Stimulated activated CD4-positive, alpha-beta T cell treated with anti-CD3 and anti-CD28 coated beads, Interleukin-15, amount 100 ng/mL, for 24 hours (primary cell): ENCODE measurements around the gene RGS12.

ENCODE experiments used
- DNase-seq: peaks from one replicate; pipeline ENCODE4 v3.0.0-alpha.2; 2020

The RGS12 gene

DNA sequence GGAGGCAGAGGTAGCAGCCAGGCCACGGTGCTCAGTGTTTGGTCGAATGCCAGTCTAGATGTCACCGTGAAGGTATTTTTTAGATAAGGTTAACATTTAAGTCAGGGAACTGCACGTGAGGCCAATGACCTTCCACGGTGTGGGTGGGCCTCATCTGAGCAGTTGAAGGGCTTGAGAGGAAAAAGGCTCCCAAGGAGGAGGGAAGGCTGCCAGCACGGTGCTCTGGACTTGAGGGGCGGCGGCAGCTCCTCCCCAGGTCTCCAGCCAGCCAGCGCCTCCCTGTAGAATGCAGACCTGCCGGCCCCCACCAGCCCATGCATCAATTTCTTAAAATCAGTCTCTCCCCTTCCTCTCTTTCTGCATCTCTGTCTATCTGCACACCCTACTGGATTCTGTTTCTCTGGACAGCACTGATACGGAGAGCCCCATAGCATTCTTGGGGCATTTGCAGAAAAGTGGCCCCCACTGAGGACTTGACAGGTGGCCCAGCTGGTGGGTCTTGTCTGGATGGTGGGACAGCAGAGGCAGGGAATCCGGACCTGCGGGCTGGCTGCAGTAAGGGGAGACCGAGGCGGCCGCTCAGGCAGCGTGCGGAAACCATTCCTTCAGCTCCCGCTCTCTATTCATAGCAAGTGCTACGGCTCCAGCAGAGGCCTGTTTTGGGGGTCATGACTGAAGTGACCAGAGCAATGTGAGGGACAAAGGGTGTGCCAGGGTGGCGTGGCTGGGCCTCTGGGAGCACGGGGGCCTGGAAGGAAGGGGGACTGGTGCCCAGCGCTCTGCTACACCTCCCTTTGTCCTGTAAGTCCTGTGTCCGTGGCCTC, 7.9 kb upstream of the RGS12 start:
- no peak for DNase-seq

DNA sequence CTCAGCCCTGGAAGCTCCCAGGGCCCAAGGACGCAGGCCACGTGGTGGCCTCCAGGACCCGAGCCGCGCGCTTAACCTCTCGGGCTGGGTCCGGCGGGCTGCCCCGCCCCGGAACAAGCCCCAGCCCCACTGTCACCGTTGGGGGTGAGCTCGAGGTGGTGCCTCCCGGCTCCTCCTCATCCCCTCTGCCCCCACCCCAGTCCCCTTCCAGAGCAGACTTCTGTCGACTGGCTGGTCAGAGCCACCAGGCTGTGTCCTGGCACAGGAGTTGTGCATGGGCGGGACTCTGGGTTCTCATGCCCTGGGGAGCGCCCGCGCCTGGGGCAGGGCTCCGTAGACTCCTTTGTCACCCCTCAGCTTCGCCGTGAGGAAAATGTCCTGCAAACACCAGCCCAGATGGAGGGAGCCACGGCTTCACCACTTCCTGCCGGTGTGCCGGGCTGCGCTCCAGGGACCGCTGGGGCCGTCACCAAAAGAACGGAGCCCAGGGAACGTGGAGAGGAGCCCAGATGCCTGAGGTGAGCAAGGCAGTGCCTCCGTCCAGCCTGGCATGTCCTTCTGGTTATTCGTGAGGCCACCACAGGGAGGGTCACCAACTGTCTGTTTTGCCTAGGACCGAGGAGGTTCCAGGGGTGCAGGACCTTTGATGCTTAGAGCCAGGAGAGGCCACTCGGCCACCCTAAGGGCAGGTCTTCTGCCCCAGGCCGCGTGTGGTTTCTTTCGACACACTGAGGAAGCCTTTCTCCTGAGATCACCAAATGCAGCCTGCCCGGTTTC, 7.1 kb upstream of the RGS12 start:
- DNase-seq = no peak

DNA sequence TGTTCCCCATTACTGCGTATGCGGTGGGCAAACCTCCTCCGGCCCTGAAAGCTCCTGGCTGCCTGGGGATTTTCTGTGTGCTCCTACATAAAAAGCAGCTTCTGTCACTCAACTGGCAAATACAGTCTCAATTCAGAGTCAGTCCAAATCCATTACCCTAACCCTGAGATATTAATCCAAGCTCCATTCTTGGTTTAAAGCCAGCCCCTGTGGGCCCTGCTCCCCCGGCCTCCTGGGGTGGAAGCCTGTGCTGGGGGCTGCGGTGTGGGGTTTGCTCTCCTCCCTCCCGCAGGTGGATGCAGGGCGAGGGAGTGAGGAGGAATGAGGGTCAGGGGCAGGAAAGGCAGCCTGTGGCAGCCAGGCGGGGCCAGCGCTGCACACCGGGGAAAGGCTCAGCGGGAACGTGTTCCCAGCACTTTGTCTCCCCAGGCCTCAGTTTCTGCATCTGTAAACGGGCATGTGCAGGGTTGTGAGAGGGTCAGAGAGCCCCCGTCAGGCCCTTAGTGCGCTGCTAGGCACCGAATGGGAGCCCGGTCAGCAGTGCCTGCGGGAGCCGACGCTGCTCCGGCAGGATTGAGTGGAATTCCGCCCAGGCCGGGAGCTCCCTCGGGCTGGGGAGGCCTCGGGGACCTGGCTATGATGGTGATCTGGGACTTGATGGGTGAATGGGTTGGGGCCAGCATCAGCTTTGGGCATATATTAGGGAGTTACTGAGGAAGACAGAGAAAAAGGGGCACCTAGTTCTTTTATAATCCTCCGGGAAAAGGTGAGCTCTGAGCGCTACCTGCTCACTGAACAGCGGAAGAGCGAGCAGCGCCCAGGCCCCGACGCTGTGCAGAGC, 6.3 kb upstream of the RGS12 start:
- no peak for DNase-seq

DNA sequence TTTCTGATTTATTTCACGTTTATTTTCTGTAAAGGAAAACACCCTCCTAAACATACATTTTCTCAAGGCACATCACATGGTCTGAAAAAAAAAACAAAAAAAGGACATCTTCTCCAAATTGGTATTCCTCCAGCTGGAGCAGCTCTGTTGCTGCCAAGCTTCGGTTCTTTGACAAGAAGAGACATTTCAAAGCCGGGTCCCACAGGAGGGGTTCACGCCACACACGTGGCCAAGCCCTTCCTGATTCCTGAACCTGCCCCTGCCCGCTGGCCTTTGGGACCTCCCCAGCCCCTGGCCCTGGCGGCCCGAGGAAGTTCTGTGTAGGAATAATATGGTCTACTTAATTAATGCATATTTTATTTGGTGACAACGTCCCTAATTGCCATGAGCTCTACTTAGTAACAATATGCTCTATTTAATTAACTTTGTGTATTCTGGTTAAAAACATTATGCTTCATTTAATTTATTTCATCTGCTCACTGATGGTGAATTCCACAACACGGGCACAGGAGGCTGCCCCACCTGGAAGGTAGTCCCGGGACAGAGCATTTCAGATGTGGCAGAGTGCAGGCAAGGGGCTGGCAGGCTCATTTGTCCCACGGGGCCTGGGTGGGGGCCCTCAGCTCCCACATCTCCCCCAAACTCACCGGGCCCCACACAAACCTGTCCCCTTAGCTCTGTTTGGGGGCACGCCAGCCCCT, 5.4 kb upstream of the RGS12 start:
- no peak for DNase-seq

DNA sequence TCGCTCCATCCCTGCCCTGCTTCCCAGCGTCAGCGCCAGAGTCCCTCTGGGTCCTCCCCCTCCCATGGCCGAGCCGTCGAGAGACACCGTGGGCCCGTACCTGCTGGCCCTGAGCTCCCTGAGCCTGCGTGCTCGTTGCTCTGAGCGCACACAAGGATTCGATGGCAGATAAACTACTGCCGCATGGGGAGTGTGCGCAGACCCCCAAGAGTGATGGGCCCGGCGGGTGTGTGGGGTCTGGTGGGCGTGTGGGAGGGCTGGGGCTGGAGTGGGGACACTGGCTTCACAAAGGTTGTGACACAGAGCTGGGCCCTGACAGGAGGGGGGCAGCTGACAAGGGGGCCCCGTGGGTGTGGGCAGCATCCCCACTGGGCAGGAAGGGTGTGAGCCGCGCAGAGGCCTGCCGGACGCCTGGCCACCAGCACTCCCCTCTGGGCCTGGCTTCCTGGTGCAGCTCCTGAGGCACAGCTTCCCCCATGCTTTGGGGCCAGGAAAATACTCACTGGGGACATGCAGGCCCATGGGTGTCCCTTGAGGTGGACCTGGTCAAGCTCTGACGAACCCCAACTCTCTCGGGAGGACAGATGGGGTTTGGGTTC, 4.8 kb upstream of the RGS12 start:
- DNase-seq = no peak

DNA sequence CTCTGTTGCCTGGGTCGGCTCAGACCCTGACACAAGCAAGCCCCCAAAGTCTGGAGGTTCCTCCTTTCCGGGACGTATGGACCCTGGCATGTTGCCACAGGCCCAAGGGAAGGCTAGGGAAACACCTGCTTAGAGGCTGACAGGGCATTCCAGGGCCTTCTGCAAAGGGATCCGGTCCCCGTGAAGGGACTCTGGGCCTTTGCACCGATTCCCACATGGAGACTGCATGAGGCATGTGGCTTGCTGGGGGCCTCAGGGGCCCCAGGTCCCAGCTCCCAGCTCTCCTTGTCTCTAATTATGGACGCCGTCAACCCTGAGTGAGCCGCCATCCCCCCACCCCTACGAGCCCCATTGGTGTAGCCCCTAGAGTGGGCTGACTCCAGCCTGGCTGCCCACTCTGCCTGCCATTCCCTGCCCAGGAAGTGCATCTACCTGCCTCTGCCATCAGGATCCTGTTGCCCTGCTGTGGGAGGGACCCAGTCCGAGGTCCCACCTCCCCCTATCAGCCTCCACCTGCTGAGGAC, 4.2 kb upstream of the RGS12 start:
- no peak for DNase-seq

DNA sequence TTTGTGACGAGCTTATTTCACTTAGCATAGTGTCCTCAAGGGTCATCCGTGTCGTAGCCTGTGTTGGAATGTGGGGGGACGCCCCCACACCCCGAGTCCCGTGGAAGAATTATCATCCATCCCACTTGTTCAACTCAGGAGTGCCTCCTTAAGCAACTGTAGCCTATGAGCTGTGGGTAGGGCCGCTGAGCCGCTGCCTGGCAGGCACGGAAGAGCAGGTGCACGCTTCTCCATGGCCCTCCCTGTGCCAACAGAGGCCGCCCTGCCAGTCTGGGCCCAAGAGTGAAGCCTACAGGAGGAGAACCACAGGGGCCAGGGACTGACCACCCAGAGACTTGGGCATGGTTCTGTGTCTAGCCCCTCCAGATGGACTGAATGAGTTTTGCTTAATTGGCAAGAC, 2.3 kb upstream of the RGS12 start:
- no peak for DNase-seq

DNA sequence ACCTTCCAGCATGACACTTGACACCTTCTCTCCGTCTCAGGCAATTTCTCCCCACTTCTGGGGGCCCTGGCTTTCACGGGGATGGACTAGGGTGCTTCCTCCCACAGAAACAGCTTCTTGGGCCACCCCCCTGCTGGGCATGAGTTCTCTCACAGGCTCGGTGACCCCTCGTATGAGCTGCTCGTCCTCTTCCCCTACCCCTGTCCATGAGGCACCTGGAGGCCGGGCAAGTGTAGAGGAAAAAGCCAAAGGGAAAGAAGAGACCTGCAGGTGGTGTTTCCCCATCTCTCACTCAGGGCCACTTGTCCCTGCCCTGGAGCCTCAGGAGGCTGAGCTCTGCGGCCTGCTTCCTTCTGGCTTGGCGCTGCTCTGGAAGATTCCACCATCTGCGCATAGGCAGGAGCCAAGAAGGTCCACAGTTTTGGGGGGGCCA, 1.9 kb upstream of the RGS12 start:
- DNase-seq = no peak

DNA sequence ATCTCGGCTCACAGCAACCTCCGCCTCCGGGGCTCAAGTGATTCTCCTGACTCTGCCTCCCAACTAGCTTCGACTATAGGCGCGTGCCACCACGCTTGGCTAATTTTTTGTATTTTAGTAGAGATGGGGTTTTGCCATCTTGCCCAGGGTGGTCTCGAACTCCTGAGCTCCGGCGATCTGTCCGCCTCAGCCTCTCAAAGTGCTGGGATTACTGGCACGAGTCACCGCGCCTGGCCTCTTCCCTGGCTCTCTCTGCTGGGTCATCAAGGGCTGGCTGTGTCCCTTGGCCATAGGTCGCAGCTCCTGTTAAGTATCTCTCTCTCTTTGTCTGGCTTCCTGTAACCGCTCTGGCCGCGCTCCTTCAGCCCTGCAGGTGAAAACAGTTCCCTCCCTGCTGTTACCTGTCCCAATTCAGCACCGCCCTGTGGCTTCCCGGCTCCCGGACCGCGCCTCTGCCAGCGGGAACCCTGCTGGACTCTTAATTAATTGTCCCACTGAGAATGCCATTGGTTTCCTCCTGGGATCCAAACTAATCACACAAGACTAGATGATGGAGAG, 1.3 kb upstream of the RGS12 start:
- no peak for DNase-seq

DNA sequence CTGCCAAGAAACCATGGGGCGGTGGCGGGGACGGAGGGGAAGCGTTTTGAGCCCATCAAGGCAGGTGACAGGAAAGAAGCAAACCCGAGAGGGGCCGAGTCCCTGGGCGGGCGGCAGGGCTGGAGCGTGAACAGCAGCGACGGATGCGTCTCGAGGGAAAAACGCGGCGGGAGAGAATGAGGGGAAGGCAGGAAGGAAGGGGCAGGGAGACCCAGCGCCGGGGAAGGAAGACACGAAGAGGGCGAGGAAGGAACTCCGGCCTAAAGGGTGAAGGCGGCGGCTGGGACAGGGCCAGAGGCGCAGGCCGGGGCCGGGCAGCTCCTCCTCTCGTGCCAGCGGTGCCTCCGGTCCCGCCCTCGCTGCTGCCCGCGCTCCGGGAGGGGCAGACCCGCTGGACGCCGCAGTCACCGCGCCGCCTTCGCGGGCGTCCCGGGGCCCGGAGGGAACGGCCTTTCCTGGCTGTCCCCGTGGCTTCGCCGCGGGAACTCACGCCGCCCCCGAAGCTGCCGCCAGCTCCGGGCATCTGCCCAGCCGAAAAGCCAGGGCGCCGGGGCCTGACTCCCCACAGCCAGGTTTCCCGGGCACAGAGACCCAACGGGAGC, 751 bp upstream of the RGS12 start:
- peak; percentile 37 for DNase-seq

DNA sequence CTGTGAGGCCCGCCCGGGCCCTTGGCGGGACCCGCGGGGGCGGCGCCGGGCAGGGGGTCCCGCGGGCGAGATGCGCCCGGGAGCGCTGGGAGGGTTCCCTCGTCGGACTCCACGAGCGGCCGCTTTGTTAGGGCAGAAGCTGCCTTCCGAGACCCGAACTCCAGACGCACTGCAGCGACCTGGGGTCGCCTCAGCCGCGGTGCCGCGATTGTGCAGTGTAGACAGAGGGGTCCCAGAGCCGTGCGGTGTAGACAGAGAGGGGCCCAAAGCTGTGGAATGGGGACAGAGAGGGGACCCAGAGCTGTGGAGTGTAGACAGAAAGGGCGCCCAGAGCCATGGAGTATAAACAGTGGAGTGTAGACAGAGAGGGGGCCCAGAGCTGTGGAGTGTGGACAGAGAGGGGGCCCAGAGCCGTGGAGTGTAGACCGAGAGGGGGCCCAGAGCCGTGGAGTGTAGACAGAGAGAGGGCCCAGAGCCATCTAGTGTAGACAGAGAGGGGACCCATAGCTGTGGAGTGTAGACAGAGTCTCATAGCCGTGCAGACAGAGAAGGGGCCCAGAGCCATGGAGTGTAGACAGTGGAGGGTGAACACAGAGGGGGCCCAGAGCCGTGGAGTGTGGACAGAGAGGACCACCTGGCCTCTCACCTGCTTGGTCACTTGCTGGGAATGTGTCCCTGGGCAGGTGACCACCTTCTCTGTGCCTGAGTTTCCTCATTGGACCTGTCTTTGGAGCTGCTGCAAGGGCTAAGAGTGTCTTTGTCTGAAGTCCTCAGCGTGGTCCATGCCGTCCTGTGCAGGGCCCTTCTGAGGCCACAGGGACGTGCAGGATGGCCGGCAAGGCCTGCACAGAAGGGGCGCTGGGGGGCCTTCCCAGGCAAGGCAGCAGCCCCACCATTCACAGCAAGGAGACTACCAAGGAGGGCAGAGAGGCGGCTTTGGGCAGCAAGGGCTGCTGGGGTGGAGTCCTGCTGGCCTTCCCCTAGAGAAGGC, 875 bp downstream of the RGS12 start:
- DNase-seq = no peak

DNA sequence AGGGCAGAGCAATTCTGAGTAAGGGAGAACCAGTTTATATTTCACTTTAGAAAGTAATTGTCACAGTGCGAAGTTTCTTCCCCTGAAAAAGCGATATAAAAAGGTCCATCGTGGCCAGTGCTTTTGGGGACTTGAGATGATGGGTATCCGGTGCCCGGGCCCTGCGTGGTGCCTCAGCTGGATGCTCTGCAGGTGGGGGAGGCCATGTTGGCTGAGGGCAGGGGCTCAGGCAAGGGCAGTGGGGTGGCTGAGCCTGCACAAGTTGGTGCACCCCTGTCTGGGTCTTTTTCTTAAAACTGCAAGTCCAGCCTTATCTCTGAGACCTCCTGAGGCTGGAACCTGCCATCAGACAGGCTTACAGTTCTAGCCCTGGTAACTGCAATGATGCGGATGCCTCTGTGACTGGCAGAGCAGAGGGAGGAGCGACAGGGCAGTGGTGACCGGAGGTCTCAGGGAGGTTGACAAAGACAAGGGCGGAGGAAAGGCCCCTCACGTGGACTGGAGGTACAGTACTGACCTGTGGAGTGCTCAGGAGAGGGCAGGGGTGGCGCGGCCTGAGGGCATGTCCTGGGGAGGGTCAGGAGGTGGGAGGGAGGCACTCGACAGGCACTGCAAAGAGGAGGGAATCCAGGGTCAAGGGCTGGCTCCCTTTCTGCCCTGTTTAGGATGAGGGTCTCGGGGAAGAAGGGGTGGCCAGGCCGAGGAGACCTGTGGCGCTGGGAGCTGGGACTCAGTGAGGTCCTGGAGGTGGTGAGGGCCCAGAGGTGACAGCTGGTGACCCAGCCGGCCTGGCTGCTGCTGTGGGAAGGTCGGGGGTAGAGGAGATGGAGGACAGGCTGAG, 1.8 kb downstream of the RGS12 start:
- DNase-seq = no peak

DNA sequence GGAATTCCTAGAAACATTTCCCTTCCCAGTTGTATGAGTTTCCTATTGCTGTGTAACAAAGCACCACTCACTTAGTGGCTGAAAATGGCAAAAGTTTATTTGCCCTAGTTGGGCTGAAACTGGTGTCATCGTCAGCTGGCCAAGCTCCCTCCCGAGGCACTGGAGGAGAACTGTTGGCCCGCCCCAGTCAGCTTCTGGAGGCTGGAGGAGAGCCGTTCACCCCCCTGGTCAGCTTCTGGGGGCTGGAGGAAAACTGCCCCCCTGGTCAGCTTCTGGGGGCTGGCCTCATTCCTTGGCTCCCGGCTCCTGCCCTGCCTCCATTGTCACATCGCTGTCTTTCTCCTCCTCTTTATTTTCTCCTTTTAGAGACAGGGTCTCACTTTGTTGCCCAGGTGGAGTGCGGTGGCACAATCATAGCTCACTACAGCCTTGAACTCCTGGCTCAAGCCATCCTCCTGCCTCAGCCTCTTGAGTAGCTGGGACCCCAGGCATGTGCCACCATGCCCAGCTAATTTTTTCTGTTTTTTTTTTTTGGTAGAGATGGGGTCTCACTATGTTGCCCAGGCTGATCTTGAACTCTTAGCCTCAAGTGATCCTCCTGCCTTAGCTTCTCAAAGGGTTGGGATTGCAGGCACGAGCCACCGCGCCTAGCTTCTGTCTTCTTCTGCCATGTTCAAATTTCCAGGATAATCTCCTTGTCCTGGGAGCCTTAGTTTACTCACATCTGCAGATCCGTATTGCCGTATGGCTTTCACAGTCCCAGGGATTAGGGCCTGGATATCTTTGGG, 3.2 kb downstream of the RGS12 start:
- DNase-seq = no peak

DNA sequence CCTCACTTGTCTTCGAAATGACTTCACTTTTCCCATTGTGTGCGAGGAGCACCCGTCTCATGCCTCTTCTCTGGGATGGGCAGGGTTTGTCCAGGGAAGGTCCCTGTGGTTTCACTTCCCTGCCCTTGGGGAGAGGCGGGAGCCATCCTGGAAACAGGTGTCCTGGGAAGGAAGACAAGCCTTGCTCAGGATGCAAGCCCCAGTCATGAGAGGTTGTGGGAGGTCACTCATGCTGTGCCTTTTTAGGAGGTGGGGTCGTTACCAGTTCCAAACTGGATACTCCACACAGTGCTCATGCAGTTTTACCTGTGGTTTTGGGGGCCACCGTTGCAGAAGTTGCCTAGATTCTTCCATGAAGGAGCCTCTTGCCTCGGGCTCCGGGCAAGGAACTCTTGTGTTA, 3.8 kb downstream of the RGS12 start:
- DNase-seq = no peak

DNA sequence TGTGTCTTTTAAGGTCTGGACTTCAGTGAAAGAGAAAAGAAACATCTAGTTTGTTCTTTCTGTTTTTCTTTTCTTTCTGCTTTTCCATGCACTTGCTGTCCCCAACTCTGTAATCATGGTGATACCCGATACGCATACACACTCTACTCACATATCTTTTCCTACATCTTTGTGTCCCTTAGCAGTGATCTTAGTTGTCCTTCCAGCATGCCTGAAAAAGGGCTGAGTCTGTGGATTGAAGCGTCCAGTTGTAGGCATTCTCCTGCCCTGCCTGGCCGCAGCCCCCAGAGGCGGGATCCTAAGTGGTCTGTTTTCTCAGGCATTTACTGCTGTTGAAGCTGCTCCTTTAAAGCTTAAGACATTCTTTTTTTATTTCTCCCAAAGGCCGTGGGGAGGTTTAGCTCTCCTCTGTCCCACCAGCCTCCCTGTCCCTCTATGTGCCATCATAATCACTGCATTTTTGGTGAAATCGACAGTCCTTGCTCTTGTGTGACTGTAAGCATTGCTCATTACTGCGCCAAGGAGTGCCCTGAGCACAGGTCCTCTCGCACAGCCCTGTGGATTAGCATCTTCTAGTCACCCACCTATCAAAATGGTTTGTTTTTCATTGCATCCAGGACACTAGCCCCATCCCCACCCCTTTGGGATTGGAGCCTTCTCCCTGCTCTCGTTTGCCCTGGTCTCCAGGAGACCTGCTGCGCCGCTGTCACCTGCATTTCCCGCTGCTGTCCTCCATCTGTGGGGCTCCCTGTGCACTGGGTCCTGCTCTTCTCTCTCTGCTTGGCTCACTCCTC, 4.4 kb downstream of the RGS12 start:
- no peak for DNase-seq

DNA sequence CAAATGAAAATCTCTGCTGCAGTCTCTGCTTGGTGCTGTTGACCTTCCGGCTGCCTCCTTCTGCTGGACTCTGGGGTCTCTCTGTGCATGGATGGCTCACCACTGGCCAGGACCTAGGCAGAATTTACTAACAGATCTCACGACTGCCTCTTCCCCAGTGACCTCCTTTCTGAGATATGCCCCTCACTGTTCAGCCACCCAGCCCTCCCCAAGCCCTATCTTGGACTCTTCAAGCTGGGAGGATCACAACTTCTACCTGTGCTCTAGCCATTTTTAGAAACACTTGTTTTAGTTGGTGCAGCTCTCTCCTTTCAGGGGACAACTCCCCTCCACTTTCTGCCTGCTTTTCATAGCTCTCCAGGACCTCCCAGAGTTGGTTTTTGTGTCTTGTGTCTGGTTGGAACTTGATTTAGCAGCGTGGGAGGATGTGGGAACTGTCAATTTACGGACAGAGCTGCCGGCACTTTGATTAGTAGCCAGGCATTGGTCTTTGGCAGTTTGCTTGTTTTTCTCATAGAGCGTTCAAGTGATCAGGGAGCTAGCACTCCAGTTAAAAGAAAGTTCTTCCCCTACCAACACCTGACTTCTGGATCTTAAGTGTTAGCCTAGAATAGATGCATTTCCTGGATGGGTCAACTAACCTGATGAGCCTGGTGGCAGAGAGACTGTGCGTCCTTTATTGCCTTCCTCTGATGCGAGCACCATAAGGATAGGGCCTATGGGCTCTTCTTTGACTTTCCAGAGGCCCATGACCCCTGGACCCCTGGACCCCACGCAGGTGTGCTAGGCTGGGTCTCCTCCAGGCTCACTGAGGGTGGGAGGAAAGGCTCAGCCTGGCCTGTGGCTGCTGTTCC, 6.5 kb downstream of the RGS12 start:
- DNase-seq = no peak
